Muscle of arm (tissue), 12 donors: Measurements from ENCODE around the gene L3MBTL1. TPM values are rescaled to one million over a fixed set of nuclear protein-coding genes. Genes with fewer than 3 reads are reported as not detected.

ENCODE experiments used
- DNase-seq: peaks from one replicate; pipeline ENCODE4 v3.0.0-alpha.2; 2013
- polyA plus RNA-seq, 12 donors: library from polyadenylated mRNA; unstranded; fragments of 120-200 nt; gene quantifications; one replicate each; pipeline ENCODE4 v1.2.1, GENCODE V29; 2013; ENCODE audit not compliant: insufficient read length in 12 of 12

The L3MBTL1 gene
- polyA plus RNA-seq, 12 donors = 3.6 to 15.9 (median 9.2) TPM; not detected in 1

GRCh38 chr20:43535370-43536004 is 28.0 kb downstream of the L3MBTL1 start:
- no peak for DNase-seq

DNA sequence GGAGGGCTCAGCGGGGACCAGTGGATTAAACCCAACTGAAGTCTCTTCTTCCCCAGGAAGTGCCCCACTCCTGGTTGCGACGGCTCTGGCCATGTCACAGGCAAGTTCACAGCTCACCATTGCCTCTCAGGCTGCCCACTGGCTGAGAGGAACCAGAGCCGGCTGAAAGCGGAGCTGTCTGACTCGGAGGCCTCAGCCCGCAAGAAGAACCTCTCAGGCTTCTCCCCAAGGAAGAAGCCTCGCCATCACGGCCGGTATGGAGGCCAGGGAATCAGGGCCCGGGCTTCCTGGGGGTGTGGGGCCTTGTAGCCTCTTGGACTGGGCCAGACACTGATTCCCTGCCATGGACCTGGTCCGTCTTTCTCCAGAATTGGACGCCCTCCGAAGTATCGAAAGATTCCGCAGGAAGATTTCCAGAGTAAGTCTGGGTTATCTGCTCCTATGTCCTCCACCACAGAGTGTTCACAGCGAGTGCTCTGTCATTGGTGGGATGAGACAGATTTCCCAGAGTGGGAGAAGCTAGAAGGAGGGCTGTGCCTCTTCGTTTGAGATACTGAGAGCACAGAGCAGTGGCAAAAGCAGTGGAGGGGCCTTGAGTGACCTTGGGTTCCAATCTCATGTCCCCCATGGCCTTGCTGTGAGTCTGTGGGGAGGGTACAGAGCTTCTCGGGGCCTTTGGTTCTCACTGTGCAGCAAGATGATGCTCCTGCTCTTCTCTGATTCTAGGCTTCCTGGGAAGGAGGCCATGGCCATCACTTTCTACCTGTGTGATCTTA is 28.7 kb downstream of the L3MBTL1 start:
- DNase-seq = no peak

DNA sequence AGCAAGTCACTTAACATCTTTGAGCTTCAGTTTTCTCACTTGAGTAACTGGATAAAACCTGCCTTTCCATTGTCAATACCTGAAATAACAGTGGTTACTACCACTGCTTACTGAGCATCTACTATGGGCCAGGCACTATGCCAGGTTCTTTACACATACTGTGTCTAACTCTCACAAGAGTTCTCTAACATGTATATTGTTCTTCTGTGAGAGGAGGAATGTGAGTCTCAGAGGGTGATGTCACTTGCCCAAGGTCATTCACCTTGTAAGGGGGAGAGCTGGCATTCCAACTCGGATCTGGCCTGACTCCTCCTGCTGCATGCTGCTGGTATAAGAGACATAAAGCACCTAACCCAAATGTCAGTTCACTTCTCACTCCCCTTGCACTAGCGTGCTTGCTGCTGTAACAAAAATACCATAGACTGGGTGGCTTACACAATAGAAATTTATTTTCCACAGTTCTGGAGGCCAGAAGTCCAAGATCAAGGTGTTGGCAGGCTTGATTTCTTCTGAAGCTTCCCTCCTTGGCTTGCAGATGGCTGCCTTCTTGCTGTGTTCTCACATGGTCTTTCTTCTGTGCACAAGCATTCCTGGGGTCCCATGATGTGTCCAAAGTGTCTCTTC is 29.4 kb downstream of the L3MBTL1 start:
- DNase-seq = no peak

DNA sequence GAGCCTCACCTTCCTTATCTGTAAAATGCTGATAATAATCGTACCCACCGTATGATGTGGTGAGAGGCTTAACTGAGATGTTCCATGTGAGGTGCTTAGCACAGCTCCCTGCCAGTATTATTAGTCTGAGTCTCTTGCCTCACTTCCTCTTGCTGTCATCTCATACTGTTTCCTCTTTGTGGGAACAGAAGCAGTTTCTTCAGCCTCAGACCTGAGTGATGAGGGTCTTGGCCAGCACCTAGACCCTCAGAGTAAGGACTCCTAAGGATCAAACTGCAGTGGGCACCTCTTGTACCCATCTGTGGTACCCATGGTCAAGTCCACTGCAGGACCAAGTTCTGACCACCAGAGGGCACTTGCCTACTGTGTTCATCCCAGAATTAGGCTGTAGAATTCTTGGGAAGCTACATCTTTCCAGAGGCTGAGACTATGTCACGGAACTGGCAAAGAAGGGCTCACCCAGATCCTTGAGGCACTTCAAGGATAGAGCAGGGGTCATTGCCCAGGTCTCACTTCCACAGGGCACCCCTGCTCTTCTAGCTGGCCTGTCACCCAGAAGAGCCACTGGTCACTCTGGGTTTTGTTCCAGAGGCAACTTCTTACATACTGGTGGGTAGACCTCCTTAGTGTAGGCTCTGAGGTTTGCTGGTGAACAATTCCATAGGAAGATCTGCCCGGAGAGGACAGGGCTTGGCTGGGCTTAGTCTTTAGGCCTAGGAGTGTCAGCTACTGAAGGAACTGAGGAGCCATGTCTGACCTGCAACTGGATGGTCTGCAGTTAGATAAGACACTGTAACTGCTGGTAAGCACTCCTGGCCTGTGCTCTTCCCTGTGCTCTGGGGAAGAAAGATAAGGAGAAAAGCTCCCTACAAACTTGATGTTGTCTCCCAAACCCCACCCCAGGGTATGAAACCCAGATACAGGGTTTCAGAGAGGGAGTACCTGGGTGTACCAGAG is 30.7 kb downstream of the L3MBTL1 start:
- peak; percentile 49 for DNase-seq

- DNase-seq = no peak
Observed at GRCh38 chr20:43538878-43539700, 31.6 kb downstream of the L3MBTL1 start.

DNA sequence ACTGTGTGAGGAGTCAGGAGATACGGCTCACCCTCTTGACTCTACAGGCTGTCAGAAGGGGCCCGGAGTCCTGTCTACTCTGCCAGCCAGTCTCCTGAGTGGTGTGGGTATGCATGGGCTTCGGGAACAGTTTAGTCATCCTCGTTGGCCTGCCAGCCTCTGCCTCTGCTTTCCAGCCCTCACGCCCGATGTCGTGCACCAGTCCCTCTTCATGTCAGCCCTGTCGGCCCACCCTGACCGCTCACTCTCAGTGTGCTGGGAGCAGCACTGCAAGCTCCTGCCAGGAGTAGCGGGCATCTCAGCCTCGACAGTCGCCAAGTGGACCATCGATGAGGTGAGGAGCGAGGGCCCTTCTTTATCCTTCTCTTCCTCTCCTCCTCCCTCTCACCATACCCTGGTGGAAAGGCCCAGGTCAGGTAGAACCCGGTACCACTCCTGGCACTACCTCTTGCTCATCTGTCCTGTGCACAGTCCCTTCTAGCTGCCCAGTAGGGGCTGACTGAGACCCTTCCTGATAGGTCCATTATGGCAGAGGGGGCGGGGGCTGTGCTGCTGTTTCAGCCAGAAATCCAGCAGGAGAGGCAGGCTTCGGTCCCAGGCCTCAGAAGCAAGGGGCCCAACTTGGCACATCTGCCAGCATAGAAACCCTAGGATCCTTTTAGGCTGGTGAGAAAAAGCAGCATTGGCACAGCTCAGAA is 32.6 kb downstream of the L3MBTL1 start:
- DNase-seq = no peak

DNA sequence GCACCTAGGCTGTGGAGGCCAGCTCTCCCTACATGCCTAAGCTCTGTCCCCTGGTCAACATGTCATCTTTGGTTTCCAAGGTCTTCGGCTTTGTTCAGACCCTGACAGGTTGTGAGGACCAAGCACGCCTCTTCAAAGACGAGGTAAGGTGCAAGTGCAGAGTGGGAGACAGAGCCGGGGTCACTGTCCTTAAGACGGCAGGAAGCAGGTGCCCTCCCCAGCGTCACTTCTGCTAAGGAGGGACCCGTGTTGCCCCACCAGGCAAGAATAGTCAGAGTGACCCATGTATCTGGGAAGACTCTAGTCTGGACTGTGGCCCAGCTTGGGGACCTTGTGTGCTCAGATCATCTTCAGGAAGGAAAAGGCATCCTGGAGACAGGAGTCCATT is 33.2 kb downstream of the L3MBTL1 start:
- no peak for DNase-seq

- DNase-seq = no peak
Observed at GRCh38 chr20:43541214-43541613, 33.7 kb downstream of the L3MBTL1 start.

- DNase-seq = no peak
Observed at GRCh38 chr20:43542161-43542560, 34.7 kb downstream of the L3MBTL1 start.

- DNase-seq = no peak
Observed at GRCh38 chr20:43542674-43543073, 35.2 kb downstream of the L3MBTL1 start.

DNA sequence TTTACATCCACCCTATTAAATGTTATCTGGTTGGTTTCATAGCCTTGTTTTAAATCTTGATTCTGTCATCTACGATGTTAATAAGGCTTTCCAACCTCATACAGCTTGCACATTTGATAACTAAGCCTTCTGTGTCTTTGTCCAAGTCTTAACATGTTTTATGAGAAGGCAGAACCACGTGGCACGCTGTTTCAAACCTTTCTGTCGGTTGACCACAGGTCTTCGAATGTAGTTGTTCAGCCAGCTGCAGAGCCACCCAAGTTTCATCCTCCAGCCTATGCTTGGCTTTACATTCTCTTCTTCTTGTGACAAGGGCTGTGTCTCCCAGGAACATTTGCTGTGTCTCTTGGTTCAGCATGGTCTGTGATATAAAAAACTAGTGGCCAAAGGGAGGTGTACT is 35.6 kb downstream of the L3MBTL1 start:
- DNase-seq = no peak

DNA sequence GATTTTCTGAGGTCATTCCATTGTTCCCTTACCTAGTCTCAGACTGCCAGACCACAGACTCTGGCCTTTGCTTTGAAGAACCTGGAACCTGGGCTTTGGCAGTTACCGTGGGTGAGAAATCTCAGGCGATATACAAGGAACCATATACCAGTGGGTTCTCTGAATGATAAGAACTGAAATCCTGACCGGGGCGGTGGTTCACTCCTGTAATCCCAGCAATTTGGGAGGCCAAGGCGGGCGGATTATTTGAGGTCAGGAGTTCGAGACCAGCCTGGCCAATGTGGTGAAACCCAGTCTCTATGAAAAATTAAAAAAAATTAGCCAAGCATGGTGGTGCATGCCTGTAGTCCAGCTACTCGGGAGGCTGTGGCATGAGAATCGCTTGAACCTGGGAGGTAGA is 37.0 kb downstream of the L3MBTL1 start:
- DNase-seq = no peak

- DNase-seq = no peak
Observed at GRCh38 chr20:43545837-43546578, 38.5 kb downstream of the L3MBTL1 start.

DNA sequence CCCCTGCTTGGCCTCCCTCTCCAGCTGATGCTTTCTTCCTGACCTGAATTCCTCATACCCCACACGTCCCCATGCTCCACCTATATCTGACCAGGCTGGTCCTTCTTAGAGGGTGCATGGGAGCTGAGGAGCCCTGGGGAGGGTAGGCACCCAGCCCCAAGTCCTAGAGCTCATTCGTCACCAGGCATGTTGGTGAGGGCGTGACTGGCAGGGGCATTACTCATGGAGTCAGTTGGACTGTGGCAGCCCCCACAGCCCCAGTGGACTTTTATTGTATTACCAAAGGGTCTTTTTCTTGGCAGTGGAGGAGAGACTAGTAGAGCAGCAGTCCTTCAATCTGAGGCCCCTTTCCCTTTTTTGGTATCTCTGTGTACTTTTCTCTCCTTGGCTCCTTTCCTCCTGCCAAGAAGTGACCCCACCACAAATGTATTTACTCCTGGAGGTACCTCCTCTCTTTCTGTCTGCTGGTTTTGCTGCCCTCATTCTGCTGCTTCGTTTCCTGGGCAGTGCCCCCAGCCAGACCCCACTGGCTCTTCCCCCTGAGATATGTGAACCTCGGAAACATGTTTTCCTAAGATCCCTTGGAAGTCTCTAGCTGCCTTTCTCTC is 40.9 kb downstream of the L3MBTL1 start:
- DNase-seq = no peak

DNA sequence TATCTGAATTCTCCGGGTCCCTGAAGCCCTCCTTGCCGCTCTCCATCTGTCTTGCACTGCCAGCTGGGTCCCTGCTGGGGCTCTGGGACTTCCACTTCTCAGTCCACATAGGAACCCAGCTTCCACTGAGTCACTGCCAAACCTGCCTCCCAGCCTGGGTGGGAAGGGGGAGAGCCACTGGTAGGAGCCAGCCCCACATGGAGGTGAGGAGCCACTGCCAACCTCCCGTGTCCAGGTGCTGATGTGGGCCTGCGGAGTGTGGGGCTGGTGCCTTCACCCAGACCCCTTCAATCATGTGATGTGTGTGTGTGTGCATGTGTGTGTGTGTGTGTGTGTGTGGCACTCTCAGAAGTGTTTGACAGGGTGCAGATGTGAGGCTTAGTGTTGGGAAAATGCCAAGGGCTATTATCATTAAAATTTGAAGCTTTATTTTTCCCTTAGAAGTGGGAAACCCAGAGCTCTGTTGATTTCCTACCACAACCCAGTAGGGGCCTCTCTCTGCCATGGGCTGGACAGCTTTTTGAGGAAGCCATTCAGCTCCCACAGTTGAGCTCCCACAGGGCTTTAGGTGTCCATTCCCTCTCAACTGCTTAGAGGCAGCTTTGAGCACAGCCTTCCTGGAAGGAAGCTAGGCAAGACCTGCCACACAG is 42.0 kb downstream of the L3MBTL1 start:
- no peak for DNase-seq

DNA sequence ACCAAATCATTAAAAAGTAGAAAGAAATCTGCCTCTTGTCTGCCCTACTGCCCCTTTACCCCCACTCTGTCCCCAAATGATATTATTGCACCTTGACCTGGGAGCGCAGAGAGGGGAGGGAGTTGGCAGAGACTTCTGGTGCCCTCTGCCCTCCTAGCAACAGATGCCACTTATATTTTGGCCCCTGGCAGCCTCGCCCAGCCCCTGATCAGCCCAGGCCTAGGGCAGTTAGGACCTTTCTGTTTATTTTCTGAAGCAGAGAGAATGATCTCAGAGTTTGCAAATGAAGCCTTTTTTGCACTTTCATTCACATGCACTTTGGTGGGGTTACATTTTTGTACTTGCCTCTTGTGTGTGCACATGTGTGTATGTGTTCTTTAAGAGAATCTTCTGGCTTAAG is 43.0 kb downstream of the L3MBTL1 start:
- DNase-seq = no peak

DNA sequence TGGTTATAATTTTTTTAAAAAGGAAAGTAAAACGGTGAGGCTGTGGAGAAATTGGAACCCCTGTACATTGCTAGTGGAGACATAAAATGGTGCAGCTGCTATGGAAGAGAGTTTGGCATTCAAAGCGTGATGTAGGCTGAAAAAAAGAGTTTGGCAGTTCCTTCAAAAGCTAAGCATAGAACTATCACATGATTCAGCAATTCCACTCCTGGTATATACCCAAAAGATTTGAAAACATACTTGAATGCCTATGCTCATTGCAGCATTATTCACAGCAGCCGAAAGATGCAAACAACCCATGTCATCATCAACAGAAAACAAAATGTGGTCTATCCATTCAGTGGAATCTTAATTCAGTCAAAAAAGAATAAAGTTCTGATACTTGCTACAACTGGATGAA is 46.9 kb downstream of the L3MBTL1 start:
- no peak for DNase-seq

- no peak for DNase-seq
Observed at GRCh38 chr20:43558412-43559146, 51.1 kb downstream of the L3MBTL1 start, which contains the start of gene SGK2. Gene SGK2 (plus strand): TSS chr20:43559027. CDS start chr20:43566496, 7,469 bp downstream.
